Chondrocyte (in vitro differentiated cells): ENCODE data around the gene SRSF11. TPM values are rescaled to one million over a fixed set of nuclear protein-coding genes. Genes with fewer than 3 reads are reported as not detected.

ENCODE experiments used
- DNase-seq: peaks from one replicate; pipeline ENCODE4 v3.0.0; 2021; ENCODE audit warnings: mixed read lengths, low spot score
- H3K27ac Mint-ChIP-seq: one replicate; pipeline ENCODE4 v1.8.0; 2021; ENCODE audit warnings: mild to moderate bottlenecking, moderate library complexity, mixed read lengths; ENCODE audit not compliant: unreplicated experiment
- H3K27me3 Mint-ChIP-seq: 2 replicates; pipeline ENCODE4 v1.8.0; 2021; ENCODE audit warnings: low read depth, mixed read lengths
- H3K36me3 Mint-ChIP-seq: 2 replicates; pipeline ENCODE4 v1.8.0; 2021; ENCODE audit warnings: low read depth, mixed read lengths
- H3K4me1 Mint-ChIP-seq: 2 replicates; pipeline ENCODE4 v1.8.0; 2021; ENCODE audit warnings: low read depth, mild to moderate bottlenecking, mixed read lengths
- H3K4me3 Mint-ChIP-seq: one replicate; pipeline ENCODE4 v1.8.0; 2021; ENCODE audit warnings: mild to moderate bottlenecking, moderate library complexity, mixed read lengths; ENCODE audit not compliant: unreplicated experiment
- H3K9me3 Mint-ChIP-seq: 2 replicates; pipeline ENCODE4 v1.8.0; 2021; ENCODE audit warnings: low read depth, mixed read lengths
- total RNA-seq: library from RNA; stranded (reverse); gene quantifications from 3 replicates; pipeline ENCODE4 v1.2.1, GENCODE V29; 2021
- TF ChIP-seq, protein P1 (sequence below): fragments of 200-600 bp; sonication (generic); IDR thresholded peaks from 2 replicates; pipeline ENCODE4 v1.5.0; 2021; ENCODE audit warnings: antibody characterized with exemption, mild to moderate bottlenecking, moderate library complexity

SRSF11 gene
- total RNA-seq, 1 donor from 2014 or later, result 152 TPM

GRCh38 chr1:70194601-70195000 lies 26.6 kb upstream of the SRSF11 start:
- H3K36me3 Mint-ChIP-seq, result no peaks in the 10 kb centered on the region
- no peak overlapping the region for H3K4me3 Mint-ChIP-seq
- TF ChIP-seq, protein P1, sequence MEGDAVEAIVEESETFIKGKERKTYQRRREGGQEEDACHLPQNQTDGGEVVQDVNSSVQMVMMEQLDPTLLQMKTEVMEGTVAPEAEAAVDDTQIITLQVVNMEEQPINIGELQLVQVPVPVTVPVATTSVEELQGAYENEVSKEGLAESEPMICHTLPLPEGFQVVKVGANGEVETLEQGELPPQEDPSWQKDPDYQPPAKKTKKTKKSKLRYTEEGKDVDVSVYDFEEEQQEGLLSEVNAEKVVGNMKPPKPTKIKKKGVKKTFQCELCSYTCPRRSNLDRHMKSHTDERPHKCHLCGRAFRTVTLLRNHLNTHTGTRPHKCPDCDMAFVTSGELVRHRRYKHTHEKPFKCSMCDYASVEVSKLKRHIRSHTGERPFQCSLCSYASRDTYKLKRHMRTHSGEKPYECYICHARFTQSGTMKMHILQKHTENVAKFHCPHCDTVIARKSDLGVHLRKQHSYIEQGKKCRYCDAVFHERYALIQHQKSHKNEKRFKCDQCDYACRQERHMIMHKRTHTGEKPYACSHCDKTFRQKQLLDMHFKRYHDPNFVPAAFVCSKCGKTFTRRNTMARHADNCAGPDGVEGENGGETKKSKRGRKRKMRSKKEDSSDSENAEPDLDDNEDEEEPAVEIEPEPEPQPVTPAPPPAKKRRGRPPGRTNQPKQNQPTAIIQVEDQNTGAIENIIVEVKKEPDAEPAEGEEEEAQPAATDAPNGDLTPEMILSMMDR, result no peak
- DNase-seq, result no peak
- H3K27ac Mint-ChIP-seq, result no peak overlapping the region
- no peaks in the 10 kb centered on the region for H3K27me3 Mint-ChIP-seq
- H3K4me1 Mint-ChIP-seq, result peaks cover 6% of the 10 kb centered on the region
- peaks cover 2% of the 10 kb centered on the region for H3K9me3 Mint-ChIP-seq

DNA sequence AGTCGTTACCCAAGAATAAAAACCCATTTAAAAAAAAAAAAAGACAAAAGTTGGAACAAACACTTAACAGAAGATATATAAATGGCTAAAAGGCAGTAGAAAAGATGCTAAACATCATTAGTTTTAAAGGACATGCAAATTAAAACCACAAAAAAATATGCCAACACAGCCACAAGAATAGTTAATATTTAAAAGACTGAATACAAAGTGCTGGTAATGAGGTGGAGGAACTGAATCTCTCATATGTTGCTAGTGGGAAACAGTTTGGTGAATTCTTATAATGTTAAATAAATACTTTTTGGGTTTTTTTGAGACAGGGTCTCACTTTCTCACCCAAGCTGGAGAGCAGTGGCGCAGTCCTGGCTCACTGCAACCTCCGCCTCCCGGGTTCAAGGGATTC lies 25.8 kb upstream of the SRSF11 start:
- Mint-ChIP-seq H3K36me3 (no peaks in the 10 kb centered on the region), H3K4me3 (no peak overlapping the region), H3K27ac (no peak overlapping the region), H3K27me3 (no peaks in the 10 kb centered on the region), H3K4me1 (peaks cover 6% of the 10 kb centered on the region), H3K9me3 (peaks cover 2% of the 10 kb centered on the region)
- no peak for DNase-seq
- TF ChIP-seq, protein P1, result no peak

GRCh38 chr1:70196333-70196732 lies 24.8 kb upstream of the SRSF11 start:
- H3K36me3 Mint-ChIP-seq, result peaks cover 1% of the 10 kb centered on the region
- H3K4me1 Mint-ChIP-seq, result no peaks in the 10 kb centered on the region
- DNase-seq, result no peak
- H3K27me3 Mint-ChIP-seq, result no peaks in the 10 kb centered on the region
- no peak overlapping the region for H3K27ac Mint-ChIP-seq
- no peak overlapping the region for H3K4me3 Mint-ChIP-seq
- TF ChIP-seq, protein P1, result no peak
- peaks cover 2% of the 10 kb centered on the region for H3K9me3 Mint-ChIP-seq

GRCh38 chr1:70200065-70200464 lies 21.1 kb upstream of the SRSF11 start:
- Mint-ChIP-seq H3K36me3 (peaks cover 1% of the 10 kb centered on the region), H3K4me1 (peaks cover 19% of the 10 kb centered on the region), H3K27me3 (no peaks in the 10 kb centered on the region), H3K27ac (no peak overlapping the region), H3K9me3 (no peaks in the 10 kb centered on the region), H3K4me3 (no peak overlapping the region)
- no peak for DNase-seq
- TF ChIP-seq, protein P1, result no peak

GRCh38 chr1:70202173-70202758 lies 18.9 kb upstream of the SRSF11 start:
- TF ChIP-seq, protein P1, result no peak
- no peak overlapping the region for H3K4me3 Mint-ChIP-seq
- no peaks in the 10 kb centered on the region for H3K9me3 Mint-ChIP-seq

More at GRCh38 chr1:70202173-70202758, 18.9 kb upstream of the SRSF11 start:
- H3K27me3 Mint-ChIP-seq, result no peaks in the 10 kb centered on the region
- no peak for DNase-seq
- H3K36me3 Mint-ChIP-seq, result peaks cover 1% of the 10 kb centered on the region
- no peak overlapping the region for H3K27ac Mint-ChIP-seq
- H3K4me1 Mint-ChIP-seq, result peaks cover 28% of the 10 kb centered on the region
